GM21526 (cell line): ENCODE results near the gene PRICKLE1.

Experiments used
- ATAC-seq: cut with Tn5 transposase; IDR thresholded peaks from one replicate; pipeline ENCODE4 v1.9.1; 2021; ENCODE audit warnings: moderate library complexity; ENCODE audit not compliant: unreplicated experiment, low FRiP score

PRICKLE1 gene

GRCh38 chr12:42589465-42590329, at the start of gene PRICKLE1:
Gene PRICKLE1, minus strand, starts transcription at chr12:42589746. Its CDS starts 117,230 bp downstream, at chr12:42472516.
- ATAC-seq, result peak; percentile 73

DNA sequence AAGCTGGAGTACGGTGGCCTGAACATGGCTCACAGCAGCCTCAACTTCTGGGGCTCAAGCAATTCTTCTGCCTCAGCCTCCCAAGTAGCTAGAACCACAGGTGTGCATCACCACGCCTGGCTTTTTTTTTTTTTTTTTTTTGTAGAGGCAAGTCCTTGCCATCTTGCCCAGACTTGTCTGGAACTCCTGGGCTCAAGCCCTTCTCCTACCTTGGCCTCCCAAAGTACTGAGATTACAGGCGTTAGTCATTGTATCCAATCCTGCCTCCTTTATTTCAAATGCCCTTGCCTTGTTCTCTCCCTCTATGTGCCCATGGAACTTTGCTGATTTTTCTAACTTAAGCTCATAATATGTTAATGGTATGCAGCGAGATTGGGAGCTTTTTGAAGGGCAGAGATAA, 49.2 kb upstream of the PRICKLE1 start:
- no peak for ATAC-seq

- no peak for ATAC-seq
Observed at GRCh38 chr12:42638011-42638410, 48.5 kb upstream of the PRICKLE1 start.

DNA sequence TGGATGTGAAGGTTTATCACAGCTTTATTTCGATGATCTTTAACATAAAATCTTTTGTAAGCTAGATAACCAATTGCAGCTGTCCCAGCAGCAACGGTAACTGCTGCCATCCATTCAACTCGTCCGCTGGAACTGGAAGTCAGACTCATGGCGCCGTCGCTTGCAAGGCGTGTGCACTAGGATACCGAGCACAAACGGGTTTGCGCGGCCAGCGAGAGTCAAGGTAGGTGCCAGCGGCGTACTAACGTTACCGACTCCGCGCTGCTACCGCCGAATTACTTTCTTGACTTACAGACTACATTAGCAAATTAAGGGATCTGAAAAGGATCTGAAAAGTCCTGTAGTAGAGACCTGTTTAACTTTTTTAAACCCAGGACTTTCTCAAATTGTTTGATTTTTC, 47.4 kb upstream of the PRICKLE1 start:
- ATAC-seq, result no peak

- ATAC-seq, result no peak
Observed at GRCh38 chr12:42633594-42633993, 44.0 kb upstream of the PRICKLE1 start.

DNA sequence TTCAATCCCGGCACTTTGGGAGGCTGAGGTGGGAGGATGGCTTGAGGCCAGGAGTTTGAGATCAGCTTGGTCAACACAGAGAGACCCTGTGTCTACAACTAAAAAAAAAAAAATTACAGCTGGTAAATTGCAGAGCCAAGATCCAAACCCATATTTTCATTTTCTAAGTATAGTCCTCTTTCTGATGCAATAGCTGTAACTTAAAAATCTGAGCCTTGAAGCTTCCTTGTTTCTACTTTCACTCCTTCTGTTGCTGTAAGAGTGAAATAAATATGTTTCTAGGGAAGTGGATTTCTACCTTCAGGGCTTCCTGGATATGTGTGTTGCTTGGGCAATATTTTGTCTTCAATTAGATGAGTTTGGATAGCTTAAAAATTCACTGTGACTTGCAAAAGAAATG, 42.0 kb upstream of the PRICKLE1 start:
- no peak for ATAC-seq

DNA sequence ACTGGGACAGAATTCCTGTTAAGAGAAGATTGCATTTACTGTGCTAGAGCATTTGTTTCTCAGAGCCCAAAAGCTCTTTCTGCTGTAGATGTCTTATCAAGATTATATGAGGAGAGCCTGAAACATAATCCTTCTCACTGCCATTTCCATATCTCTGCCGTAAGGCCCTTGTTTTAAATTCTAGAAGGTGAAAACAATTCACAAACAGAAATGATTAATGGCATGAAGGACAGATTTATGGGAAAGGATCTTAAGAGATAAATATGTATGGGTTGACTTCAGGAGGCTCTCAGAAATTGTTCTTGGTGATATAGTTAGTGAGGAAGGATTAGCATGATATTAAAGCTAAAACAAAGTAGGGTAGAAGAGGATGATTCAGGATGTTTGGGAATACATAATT, 40.8 kb upstream of the PRICKLE1 start:
- ATAC-seq, result no peak

- no peak for ATAC-seq
Observed at GRCh38 chr12:42627151-42627550, 37.6 kb upstream of the PRICKLE1 start.

- no peak for ATAC-seq
Observed at GRCh38 chr12:42625611-42626010, 36.1 kb upstream of the PRICKLE1 start.

GRCh38 chr12:42617622-42618021, 28.1 kb upstream of the PRICKLE1 start:
- ATAC-seq, result no peak

GRCh38 chr12:42615006-42615405, 25.5 kb upstream of the PRICKLE1 start:
- no peak for ATAC-seq

GRCh38 chr12:42612231-42612613, 22.7 kb upstream of the PRICKLE1 start:
- ATAC-seq, result no peak

DNA sequence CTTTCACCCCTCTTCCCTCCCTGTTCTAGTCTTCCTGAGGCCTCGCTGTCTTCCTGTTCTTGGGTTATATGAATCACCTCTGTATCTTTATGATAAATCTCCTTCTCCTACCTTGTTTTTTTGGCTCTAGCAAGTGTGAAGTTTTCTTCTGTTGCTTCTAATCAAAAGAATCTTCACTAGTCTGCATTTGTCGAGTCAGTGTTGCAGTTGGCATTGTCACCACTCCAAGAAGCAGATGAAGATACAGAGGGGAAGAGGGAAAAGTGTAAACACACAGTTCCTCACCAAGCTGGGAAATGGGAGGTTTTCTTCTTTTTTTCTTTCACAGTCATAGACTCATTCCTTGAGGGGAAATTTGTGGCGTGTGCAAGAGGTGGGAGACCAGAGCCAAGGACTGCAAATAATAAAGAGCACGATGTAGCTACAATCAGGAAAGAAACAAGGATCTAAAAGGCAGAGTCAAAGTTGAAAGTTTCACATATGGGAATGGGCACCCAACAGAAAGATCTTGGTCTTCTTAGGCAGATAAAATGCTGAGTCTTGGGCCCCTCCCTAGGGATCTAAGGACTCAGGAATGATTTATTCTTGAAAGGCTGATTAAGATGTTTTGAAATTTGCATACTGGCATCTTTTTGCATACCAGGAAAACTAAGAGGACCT, 22.2 kb upstream of the PRICKLE1 start:
- no peak for ATAC-seq

GRCh38 chr12:42609605-42610004, 20.1 kb upstream of the PRICKLE1 start:
- ATAC-seq, result no peak

GRCh38 chr12:42608196-42608825, 18.8 kb upstream of the PRICKLE1 start:
- ATAC-seq, result no peak

DNA sequence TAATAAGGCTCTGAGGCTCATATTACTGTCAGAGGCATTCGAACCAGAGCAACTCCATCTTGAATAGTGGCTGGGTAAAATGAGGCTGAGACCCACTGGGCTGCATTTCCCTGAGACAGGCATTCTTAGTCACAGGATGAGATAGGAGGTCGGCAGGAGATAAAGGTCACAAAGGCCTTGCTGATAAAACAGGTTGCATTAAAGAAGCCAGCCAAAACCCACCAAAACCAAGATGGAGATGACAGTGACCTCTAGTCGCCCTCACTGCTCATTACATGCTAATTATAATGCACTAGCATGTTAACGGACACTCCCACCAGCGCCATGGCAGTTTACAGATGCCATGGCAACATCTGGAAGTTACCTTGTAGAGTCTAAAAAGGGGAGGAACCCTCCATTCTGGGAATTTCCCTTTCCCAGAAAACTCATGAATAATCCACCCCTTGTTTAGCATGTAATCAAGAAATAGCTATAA, 18.1 kb upstream of the PRICKLE1 start:
- ATAC-seq, result no peak

DNA sequence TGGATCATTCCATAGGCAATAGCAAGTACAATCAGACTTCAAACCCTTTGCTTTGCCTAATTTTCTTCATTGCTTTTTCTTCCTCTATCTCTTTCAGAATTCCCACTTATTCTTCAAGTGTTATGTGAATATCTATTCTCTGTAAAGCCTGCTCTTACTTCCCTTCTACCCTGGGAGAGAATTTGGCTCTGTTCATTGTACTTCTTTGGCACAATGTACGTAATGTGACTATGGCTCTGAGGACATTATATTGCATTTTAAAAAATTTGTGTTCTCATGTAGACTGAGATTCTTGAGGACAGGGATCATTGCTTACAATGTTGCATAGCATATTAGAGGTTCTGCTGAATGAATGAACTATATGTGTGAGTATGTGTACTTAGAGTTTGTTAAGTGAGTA, 16.9 kb upstream of the PRICKLE1 start:
- ATAC-seq, result no peak

DNA sequence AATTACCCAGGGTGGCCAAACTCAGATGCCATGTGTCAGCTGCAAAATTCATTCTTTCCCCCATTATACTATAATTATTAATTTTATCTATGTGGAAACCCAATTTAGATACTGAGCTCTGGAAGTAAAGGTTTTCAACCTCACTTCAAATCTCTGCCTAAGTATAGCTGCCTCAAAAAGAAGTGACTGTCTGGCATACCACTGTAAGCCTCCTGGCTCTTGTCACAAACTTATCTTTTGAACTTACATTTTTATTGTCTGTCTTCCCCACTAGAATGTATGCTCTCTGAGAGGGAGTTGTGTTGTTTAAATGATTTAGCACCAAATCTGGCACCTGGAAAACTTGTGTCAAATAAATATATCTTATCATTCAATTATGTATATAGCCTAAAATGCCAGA, 16.1 kb upstream of the PRICKLE1 start:
- no peak for ATAC-seq

- no peak for ATAC-seq
Observed at GRCh38 chr12:42603246-42603990, 13.9 kb upstream of the PRICKLE1 start.

DNA sequence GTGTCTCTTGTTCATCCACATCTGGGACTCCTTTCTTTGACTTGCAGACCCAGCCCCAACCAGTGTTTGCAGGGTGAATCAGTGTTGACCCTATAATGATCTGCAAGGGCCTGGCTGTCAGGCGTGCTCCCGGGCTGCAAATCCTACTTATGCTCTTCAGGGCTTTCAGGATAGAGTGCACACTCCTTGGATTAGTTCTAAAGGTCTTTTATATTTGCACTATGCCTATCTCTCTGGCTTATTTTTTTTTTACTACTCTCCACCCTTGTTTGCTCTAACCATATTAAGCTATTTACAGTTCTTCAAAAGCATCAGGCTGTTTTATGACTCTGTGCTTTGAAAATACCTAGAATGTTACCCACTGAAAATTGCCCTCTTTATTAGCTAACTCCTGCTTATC, 4.3 kb upstream of the PRICKLE1 start:
- no peak for ATAC-seq
